ENCODE data around the gene YWHAQ. TPM values are rescaled to one million over a fixed set of nuclear protein-coding genes. Genes with fewer than 3 reads are reported as not detected.
"Not testable (repeated sequence)": the region's sequence is repeated elsewhere in the genome, so short reads cannot be mapped to it uniquely, and the experiment has no call there.

YWHAQ gene
- total and polyA plus RNA-seq, 4 donors: 68.8 to 145 (median 88.0) TPM

DNA sequence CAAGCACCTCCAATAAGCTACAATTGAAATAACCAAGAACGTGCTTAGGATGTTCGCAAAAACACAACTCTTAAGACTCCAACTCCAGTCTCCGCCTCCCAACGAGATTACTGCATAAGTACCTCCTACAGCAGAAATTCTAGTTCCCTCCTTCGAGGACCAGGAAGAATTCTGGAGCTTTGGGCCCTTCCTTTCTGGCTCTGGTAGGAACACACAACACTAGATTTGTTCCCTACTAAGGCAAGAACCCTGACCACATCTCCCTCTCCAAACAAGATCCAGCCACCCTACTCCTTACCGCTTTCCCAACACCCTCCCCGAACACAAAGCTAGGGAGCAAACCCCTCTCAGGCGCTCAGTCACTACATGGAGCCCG, 75.9 kb downstream of the YWHAQ start:
- Histone ChIP-seq H3K4me1 (ENCODE audit: control insufficient read depth in 4 of 4, insufficient read depth in 4 of 4, low read length in 3 of 4) (peaks cover 4 to 25% (median 15%) of the 10 kb centered on the region in 4 donors), H3K9me3 (ENCODE audit: control insufficient read depth in 4 of 4, low read length in 3 of 4) (no peaks in the 10 kb centered on the region), H3K27ac (ENCODE audit: low read depth in 1 of 2, low read length in 2 of 2) (peak overlapping the region; percentile 97), H3K4me3 (ENCODE audit: low read depth in 1 of 3, low read length in 3 of 3) (peak overlapping the region; percentile 67 to 98 (median 96)), H3K27me3 (ENCODE audit: control insufficient read depth in 4 of 4, insufficient read depth in 4 of 4, low read length in 3 of 4) (no peaks in the 10 kb centered on the region), H3K36me3 (ENCODE audit: control insufficient read depth in 4 of 4, insufficient read depth in 3 of 4, low read depth in 1 of 4, low read length in 3 of 4) (peaks cover 0 to 2% (median 0%) of the 10 kb centered on the region in 4 donors), H3K9ac (ENCODE audit: low read depth in 1 of 2, low read length in 2 of 2) (peak overlapping the region; percentile 66 to 92)
- 2% methylated on average over 9 of the region's 9 CpGs for WGBS
- no peak for TF ChIP-seq TAF1 (conservative IDR thresholded peaks at IDR 0.05)
- TF ChIP-seq, protein P1, sequence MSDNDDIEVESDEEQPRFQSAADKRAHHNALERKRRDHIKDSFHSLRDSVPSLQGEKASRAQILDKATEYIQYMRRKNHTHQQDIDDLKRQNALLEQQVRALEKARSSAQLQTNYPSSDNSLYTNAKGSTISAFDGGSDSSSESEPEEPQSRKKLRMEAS (IDR thresholded peaks at IDR 0.05): no peak
- no peak for TF ChIP-seq JUND (IDR thresholded peaks at IDR 0.05)
- TF ChIP-seq FOXA1 (IDR thresholded peaks at IDR 0.05): no peak
- TF ChIP-seq YY1 (IDR thresholded peaks at IDR 0.05): no peak
- TF ChIP-seq HNF4A (conservative IDR thresholded peaks at IDR 0.05): no peak
- TF ChIP-seq, protein P2, sequence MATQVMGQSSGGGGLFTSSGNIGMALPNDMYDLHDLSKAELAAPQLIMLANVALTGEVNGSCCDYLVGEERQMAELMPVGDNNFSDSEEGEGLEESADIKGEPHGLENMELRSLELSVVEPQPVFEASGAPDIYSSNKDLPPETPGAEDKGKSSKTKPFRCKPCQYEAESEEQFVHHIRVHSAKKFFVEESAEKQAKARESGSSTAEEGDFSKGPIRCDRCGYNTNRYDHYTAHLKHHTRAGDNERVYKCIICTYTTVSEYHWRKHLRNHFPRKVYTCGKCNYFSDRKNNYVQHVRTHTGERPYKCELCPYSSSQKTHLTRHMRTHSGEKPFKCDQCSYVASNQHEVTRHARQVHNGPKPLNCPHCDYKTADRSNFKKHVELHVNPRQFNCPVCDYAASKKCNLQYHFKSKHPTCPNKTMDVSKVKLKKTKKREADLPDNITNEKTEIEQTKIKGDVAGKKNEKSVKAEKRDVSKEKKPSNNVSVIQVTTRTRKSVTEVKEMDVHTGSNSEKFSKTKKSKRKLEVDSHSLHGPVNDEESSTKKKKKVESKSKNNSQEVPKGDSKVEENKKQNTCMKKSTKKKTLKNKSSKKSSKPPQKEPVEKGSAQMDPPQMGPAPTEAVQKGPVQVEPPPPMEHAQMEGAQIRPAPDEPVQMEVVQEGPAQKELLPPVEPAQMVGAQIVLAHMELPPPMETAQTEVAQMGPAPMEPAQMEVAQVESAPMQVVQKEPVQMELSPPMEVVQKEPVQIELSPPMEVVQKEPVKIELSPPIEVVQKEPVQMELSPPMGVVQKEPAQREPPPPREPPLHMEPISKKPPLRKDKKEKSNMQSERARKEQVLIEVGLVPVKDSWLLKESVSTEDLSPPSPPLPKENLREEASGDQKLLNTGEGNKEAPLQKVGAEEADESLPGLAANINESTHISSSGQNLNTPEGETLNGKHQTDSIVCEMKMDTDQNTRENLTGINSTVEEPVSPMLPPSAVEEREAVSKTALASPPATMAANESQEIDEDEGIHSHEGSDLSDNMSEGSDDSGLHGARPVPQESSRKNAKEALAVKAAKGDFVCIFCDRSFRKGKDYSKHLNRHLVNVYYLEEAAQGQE (IDR thresholded peaks at IDR 0.05): no peak
- TF ChIP-seq RAD21 (IDR thresholded peaks at IDR 0.05): no peak
- TF ChIP-seq FOXA2 (IDR thresholded peaks at IDR 0.05): no peak
- no peak for TF ChIP-seq RXRA (IDR thresholded peaks at IDR 0.05)
- no peak for TF ChIP-seq HNF4G (IDR thresholded peaks at IDR 0.05)
- TF ChIP-seq, protein P3, sequence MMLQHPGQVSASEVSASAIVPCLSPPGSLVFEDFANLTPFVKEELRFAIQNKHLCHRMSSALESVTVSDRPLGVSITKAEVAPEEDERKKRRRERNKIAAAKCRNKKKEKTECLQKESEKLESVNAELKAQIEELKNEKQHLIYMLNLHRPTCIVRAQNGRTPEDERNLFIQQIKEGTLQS (IDR thresholded peaks at IDR 0.05): no peak
- DNase-seq (ENCODE audit: low spot score): no peak

DNA sequence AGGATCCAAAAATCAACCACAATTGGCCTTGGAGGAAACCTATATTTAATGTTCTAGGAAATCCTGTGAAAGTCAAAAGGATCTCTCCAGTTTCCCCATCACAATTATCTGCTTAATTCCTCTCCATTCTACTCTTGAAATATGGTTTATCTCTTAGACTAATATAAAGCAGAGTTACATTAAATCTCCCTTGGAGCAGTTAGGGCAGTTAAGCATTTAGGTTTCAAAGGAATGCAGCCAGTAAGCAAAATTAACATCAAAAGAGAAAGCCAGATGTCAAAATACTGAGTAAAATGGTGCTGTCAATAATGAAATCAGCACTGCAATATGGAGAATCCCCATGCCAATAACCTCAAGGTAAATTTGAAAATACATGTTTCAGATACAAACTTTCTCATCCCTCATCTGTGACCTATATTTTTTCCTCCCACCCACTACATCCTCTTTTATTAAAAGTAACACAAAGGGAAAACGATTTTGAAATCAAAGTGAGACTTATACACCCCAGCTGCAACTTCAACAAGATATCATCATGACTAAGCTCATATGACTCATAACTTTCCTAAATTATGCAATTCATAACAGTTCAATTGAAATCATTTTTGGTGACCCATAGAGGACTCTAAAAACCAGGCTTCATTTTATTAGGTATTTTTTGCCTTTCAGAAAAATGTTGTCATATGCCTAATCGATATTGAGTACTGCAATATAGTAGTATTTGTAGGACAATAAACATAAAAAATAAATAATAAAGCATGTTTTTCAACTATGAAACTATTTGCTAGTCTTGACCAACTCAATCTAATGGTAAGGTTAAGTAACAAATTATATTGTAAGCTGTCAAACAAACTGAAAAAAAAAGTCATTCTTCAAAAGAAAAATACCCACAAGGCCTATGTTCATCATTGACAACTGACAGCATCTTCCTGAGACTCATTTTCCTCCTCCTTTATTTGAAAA, 78.3 kb downstream of the YWHAQ start:
- H3K36me3 ChIP-seq (ENCODE audit: control insufficient read depth in 4 of 4, insufficient read depth in 3 of 4, low read depth in 1 of 4, low read length in 3 of 4): no peaks in the 10 kb centered on the region
- WGBS: 57% methylated on average over 2 of the region's 2 CpGs
- DNase-seq (ENCODE audit: low spot score): no peak
- no peak overlapping the region for H3K4me3 ChIP-seq (ENCODE audit: low read depth in 1 of 3, low read length in 3 of 3)
- no peak for TF ChIP-seq TAF1 (conservative IDR thresholded peaks at IDR 0.05)
- TF ChIP-seq JUND (IDR thresholded peaks at IDR 0.05): peak; percentile 80 to 89
- TF ChIP-seq RXRA (IDR thresholded peaks at IDR 0.05): no peak
- no peak for TF ChIP-seq FOXA1 (IDR thresholded peaks at IDR 0.05)
- no peak for TF ChIP-seq HNF4A (conservative IDR thresholded peaks at IDR 0.05)
- TF ChIP-seq, protein P1 (IDR thresholded peaks at IDR 0.05): no peak
- H3K27ac ChIP-seq (ENCODE audit: low read depth in 1 of 2, low read length in 2 of 2): peak overlapping the region in 1 of 2 donors; percentile 32
- peaks cover 4 to 25% (median 15%) of the 10 kb centered on the region in 4 donors for H3K4me1 ChIP-seq (ENCODE audit: control insufficient read depth in 4 of 4, insufficient read depth in 4 of 4, low read length in 3 of 4)
- no peaks in the 10 kb centered on the region for H3K27me3 ChIP-seq (ENCODE audit: control insufficient read depth in 4 of 4, insufficient read depth in 4 of 4, low read length in 3 of 4)
- no peak overlapping the region for H3K9ac ChIP-seq (ENCODE audit: low read depth in 1 of 2, low read length in 2 of 2)
- H3K9me3 ChIP-seq (ENCODE audit: control insufficient read depth in 4 of 4, low read length in 3 of 4): no peaks in the 10 kb centered on the region

DNA sequence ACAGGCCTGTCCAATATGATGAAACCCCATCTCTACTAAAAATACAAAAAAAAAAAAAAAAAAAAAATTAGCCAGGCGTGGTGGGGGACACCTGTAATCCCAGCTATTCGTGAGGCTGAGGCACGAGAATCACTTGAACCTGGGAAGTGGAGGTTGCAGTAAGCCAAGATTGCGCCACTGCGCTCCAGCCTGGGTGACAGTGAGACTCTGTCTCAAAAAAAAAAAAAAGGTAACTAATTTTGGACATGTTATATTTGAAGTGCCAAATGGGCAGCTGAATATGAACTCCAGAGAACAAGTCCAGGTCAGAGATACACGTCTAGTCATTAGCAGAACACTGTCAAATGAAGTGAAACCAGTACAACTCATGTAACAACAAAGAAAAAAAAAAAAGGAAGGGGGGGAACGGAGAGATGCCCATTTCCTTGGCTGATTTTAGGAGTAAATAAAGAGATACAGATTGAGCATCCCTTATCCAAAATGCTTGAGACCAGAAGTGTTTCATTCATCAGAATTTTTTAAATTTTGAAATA, 79.9 kb downstream of the YWHAQ start:
- H3K4me3 ChIP-seq (ENCODE audit: low read depth in 1 of 3, low read length in 3 of 3); H3K36me3 ChIP-seq (ENCODE audit: control insufficient read depth in 4 of 4, insufficient read depth in 3 of 4, low read depth in 1 of 4, low read length in 3 of 4); H3K9ac ChIP-seq (ENCODE audit: low read depth in 1 of 2, low read length in 2 of 2); H3K27me3 ChIP-seq (ENCODE audit: control insufficient read depth in 4 of 4, insufficient read depth in 4 of 4, low read length in 3 of 4); H3K9me3 ChIP-seq (ENCODE audit: control insufficient read depth in 4 of 4, low read length in 3 of 4); H3K27ac ChIP-seq (ENCODE audit: low read depth in 1 of 2, low read length in 2 of 2); DNase-seq (ENCODE audit: low spot score): not testable (repeated sequence)
- peaks cover 4 to 19% (median 13%) of the 10 kb centered on the region in 4 donors for H3K4me1 ChIP-seq (ENCODE audit: control insufficient read depth in 4 of 4, insufficient read depth in 4 of 4, low read length in 3 of 4)
- 81% methylated on average over 7 of the region's 7 CpGs for WGBS

All from liver (tissue), 9 donors.